Activated CD4-positive, alpha-beta T cell treated with anti-CD3 and anti-CD28 coated beads, Interleukin-2, Interleukin-4, amounts not matched to agents 100 ng/mL and 50 ng/mL, durations not matched to agents 16 hours and 8 hours (primary cell): ENCODE data around the gene DPH7.
A peak's percentile ranks its signal among the peaks of the same experiment; 100 is the strongest.
"Not testable (repeated sequence)": the region's sequence is repeated elsewhere in the genome, so short reads cannot be mapped to it uniquely, and the experiment has no call there.

Experiments used
- DNase-seq: peaks from one replicate; pipeline ENCODE4 v3.0.0-alpha.2; 2020; ENCODE audit warnings: low spot score

DPH7 gene

DNA sequence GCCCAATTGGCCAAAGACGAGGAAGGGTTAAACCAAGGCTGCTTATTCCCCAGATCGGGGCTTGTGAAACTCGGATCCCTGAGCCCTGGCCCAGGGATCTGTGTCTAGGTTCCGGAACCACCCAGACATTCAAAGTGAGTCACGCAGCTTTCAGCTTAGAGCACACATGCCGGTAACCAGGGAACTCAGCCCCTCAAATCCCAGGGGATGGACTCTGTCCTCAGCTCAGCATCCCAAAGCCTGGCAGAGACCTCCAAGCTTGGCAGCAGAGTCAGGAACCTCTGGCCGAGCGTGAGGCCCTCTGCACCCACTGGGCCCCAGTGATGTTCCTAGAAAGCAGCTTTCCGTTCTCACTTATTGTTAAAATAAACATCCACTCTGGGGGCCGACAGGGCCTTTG, 33.6 kb downstream of the DPH7 start:
- DNase-seq: no peak

DNA sequence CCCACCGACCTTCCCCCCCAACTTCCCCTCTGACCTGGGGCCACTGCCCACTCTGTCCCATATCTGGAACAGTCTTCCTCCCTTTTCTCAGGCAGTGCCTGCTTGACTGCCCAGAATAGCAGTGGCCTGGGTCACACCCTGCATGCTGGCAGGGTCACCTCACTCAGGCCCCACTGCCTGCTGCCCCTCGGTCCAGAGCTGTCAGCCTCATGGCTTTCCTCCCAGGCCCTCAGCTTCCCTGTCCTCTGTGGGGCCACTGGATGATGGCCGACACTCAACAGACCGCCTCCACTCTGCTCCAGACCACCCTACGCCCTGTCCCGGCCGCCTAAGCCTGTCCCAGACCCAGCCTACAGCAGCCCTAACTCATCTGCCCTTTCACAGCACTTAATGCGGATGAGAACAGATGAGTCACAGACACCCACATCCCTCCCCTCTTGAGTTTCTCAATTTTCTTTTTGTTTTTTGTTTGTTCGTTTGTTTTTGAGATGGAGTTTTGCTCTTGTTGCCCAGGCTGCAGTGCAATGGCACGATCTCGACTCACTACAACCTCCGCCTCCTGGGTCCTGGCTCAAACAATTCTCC, 34.5 kb downstream of the DPH7 start:
- no peak for DNase-seq

DNA sequence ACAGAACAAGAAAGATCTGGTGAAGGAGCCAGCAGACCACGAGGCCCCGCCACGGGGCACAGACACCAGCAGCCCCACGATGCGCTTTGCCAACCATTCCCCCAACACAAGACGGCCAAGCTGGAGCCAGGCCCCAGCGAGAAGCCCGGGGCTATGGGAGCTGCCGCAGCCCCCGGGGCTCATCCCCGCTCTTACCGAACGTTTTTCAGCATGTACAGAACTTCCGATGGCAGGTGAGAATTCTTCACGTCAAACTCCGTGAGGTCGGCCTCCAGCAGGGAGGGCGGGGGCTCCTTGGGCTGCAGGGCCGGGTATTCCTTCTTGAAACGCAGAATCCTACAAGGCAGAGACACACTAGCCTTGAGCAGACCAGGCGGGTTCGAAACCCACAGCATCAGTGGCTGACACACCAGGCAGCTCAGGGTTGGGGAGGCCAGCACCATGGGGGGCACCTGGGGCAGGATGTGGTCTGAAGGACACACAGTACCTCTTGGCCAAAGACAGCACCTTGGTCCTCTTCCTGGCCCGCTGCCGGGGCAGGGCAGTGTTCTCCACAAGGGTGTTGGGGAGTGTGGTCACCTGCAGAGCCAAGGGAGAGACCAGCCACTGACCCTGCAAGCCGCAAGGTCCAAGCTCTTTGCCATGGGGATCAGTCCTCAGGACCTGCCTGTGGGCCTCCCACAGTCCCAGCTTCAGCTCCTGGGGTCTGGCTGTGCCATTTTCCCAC, 35.3 kb downstream of the DPH7 start:
- DNase-seq: no peak

- DNase-seq: no peak
These were observed 36.2 kb downstream of the DPH7 start for GRCh38 chr9:137542486-137542885.

DNA sequence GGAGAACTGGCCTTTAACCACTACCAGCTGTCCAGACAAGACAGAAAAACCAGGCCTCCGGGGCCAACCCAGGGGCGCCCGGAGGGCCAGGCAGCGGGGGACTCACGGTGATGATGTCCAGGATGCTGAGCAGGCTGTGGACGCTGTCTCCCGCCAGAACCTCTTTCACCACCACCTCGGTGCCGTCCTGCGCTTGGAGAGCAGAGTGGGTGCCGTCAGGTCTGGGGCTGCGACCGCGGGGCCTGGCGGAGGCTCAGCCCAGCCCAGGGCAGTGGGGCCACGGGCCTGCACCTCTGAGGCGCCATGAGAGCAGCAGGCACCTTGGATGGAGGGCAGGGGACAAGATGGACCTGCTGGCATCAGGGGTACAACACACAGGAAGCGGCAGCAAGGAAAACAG, 38.2 kb downstream of the DPH7 start:
- no peak for DNase-seq

DNA sequence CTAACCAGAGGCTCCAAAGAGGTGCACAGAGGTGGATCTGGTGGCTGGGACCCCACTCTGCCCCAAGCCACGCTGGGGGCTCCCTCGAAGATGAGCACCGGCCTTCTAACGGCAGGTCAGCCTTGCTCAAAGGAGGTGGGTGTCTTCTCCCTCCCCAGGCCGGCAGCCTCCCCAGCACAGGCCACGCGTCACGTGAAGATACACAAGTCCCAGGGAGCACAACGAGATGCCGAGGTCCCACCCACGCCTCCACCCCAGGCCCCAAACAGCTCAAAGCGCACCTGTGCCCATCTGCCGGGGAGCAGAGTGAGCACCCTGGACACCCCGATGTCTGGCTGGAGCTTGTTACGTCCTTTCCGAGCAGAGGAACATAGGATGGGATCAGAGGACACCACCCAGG, 40.7 kb downstream of the DPH7 start:
- DNase-seq: no peak

GRCh38 chr9:137536594-137537131, 42.1 kb downstream of the DPH7 start:
- peak; percentile 18 for DNase-seq

GRCh38 chr9:137535120-137535428, 43.7 kb downstream of the DPH7 start:
- DNase-seq: no peak

DNA sequence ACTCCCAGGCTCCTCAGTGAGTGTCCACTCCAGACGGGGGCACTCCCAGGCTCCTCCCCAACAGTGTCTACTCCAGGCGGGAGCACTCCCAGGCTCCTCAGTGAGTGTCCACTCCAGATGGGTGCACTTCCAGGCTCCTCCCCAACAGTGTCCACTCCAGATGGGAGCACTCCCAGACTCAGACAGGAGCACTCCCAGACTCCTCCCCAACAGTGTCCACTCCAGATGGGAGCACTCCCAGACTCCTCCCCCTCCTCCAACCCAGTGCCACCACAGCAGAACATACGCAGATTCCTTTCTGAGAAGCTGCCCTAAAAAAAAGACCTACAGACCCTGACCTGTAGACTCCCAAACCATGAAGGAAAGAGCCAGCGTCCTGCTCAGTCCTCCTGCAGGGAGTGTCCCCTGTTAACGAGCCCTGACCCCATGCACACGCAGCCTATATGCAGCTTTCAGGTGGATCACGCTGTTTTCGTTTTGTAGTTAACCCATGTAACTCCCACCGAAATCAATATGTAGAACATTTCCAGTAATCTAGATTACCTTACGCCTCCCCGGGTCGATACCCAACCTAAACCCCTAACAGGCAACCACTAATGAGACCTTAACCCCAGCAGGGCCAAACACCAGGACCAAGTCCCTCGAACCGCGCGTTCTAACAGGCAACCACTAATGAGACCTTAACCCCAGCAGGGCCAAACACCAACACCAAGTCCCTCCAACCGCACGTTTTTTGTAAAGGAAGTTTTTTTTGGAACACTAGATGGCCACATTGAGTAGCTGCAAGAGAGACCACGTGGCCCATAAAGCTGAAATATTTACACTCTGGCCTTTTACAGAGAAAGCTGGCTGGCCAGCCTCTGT, 44.2 kb downstream of the DPH7 start:
- peak; percentile 53 for DNase-seq

DNA sequence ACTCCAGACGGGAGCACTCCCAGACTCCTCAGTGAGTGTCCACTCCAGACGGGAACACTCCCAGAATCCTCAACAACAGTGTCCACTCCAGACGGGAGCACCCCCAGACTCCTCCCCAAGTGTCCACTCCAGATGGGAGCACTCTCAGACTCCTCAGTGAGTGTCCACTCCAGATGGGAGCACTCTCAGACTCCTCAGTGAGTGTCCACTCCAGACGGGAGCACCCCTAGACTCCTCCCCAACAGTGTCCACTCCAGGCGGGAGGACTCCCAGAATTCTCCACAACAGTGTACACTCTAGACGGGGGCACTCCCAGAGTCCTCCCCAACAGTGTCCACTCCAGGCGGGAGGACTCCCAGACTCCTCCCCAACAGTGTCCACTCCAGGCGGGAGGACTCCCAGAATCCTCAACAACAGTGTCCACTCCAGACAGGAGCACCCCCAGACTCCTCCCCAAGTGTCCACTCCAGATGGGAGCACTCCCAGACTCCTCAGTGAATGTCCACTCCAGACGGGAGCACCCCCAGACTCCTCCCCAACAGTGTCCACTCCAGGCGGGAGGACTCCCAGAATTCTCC, 45.7 kb downstream of the DPH7 start:
- not testable (repeated sequence) for DNase-seq

DNA sequence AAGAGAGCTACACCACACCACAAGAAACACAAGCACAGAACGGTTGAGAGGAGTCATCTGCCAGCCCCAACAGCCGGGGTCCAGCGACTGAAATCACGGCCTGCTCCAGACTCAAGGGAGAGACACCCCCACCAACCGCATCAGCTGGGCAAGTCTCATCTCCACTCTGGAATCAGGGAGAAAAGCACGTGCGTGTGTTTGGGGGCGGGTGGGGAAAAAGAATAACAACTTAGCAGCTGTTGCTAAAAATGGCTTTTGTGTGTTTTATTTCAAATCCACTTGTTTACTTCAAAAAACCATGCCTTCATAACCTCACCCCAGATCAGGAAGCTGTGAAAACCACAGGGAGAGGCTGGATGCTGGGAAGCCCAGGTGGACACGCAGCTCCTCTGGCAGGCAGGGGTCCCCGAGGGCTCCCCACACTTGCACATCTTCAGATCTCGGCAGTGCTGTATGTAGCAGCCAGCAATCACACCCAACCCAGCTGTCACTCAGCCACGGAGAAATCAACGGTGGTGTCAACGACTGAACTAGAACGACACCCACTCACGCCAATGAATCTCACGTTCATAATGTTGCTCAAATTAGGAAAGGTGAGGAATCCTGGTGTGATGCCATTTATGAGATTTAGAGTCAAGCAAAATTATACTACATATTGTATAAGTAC, 47.5 kb downstream of the DPH7 start:
- no peak for DNase-seq

DNA sequence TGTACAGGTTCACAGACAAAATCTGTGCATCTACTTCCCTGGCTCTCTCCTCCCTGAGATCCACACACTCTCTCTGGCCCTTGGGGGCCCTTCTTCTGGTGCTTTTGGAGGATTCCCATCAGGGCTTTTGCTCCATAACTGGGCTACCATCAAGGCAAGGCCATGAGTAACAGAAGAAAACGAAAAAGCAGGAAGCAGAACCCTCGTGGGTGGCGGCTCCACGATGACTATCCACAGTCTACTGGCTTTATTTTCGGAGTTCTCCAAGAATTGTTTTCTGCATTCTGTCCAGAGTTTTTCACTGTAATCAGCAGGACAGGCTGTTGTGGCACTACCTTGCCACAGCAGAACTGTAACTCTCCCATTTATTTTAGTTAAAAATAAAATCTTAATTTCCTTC, 48.4 kb downstream of the DPH7 start:
- DNase-seq: no peak

DNA sequence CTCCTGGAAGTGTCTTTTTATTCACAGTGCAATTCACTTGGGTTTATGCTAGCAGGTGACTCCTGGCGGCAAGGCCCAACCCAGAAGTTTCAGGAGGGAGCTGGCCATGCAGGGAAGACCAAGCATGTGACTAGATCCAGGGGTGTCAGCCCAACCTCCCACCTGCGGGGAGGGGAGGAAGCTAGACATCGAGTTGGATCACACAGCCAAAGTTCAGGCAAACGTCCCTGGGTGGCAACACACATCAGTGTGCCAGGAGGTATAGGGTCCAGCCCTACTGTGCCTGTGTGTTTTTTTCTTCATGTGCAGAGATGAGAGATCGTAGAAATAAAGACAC, 53.8 kb downstream of the DPH7 start:
- DNase-seq: no peak

- DNase-seq: no peak
These were observed 54.4 kb downstream of the DPH7 start for GRCh38 chr9:137524161-137524980.

- DNase-seq: no peak
These were observed 55.8 kb downstream of the DPH7 start for GRCh38 chr9:137522746-137523455.

DNA sequence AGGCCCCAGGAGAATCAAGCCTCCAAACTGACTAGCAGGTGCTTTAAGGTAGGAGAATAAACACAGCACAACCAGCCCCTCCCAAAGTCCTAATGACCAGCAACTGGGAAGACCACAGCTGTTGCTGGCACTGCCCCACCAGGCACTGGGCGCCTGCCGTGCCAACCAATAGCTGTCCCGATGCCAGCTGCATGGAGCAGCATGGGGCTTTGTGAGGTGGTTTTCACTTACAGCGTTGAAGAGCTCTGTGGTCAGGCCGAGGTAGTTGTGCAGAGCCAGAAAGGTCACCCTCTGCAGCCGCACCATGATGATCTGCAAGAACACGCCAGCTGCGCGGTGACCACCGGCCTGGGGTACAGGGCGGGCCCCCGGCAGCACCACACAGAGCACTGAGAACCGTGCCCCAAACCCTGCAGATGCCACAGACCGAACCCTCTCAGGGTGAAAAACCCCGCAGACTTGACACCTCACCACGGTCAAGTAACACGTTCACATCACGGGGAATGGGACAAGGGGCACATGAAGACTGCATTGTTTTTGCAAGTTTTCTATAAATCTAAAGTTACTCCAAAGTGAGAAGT, 57.2 kb downstream of the DPH7 start:
- no peak for DNase-seq

GRCh38 chr9:137520614-137521404, 57.9 kb downstream of the DPH7 start:
- DNase-seq: no peak

DNA sequence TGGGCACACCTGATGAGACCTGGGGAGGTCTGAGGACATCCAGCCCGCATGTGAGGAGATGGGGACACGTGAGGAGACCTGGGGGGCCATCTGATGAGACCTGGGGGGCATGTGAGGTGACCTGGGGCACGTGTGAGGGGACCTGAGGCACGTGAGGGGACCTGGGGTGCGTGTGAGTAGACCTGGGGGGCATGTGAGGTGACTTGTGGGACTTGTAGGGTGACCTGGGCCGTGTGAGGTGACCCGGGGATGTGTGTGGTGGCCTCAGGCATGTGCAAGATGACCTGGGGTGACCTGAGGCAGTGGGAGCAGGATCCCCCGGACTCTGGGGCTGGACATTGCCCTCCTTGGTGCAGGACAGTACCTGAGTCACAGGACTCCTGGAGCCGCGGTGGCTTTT, 59.2 kb downstream of the DPH7 start:
- DNase-seq: no peak

DNA sequence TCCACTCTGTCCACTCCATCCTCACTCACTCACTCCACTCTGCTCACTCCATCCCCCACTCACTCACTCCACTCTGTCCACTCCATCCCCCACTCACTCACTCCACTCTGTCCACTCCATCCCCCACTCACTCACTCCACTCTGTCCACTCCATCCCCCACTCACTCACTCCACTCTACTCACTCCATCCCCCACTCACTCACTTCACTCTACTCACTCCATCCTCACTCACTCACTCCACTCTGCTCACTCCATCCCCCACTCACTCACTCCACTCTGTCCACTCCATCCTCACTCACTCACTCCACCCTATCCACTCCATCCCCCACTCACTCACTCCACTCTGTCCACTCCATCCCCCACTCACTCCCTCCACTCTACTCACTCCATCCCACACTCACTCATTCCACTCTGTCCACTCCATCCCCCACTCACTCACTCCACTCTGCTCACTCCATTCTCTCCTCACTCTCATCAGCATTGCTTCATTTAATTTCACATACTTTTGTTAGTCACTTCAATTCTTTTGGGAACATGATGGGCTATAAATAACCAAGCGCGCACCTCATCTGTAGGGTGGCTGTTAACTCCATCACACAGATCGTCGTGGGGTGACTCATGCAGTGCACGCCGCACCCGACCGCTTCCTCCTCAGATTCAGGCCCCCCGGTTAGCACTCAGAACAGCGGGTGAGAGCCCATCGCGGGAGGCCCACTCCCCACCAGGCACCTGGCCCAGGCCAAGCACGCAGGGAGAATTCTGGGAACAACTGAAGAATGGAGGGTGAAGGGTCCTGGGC, 59.9 kb downstream of the DPH7 start:
- DNase-seq: not testable (repeated sequence)
